ENCODE measurements around the gene CFAP20DC. TPM values are rescaled to one million over a fixed set of nuclear protein-coding genes. Genes with fewer than 3 reads are reported as not detected.
"Not testable (repeated sequence)": the region's sequence is repeated elsewhere in the genome, so short reads cannot be mapped to it uniquely, and the experiment has no call there.

Gene CFAP20DC
- total RNA-seq, 2 experiments from 2014 or later: 1.0 to 1.8 TPM

DNA sequence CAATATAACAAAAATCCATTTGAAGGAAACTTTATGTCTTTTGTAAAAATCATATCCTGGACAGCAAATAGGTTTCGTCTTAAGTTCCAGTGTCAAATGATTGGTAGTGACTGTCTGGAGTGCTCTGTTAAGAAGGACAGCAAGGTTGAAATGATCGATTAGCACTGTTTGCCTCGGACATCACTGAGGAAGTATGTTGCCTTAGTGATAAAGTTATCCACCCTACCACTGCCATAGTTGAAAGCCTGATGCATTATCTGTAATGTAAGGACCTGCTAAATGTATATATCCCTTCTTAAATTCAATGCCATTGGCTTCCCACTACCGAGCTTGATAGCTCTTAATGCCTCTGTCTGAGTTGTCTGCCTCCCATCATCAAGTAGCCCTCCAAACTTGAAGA, 70.0 kb downstream of the CFAP20DC start:
- no peaks in the 10 kb centered on the region for H4K20me1 ChIP-seq (ENCODE audit: insufficient read depth, low read length)
- H2AFZ ChIP-seq (ENCODE audit: low read length): no peak overlapping the region
- no peaks in the 10 kb centered on the region for H3K79me2 ChIP-seq (ENCODE audit: insufficient read depth, low read depth, low read length)
- H3K36me3 ChIP-seq (ENCODE audit: insufficient read depth, low read length): no peaks in the 10 kb centered on the region
- H3K4me3 ChIP-seq (ENCODE audit: low read depth, low read length, poor library complexity, severe bottlenecking): no peak overlapping the region
- DNase-seq (ENCODE audit: low spot score): no peak
- H3K9me2 ChIP-seq (ENCODE audit: insufficient read depth, low read length): no peaks in the 10 kb centered on the region
- CTCF ChIA-PET (ENCODE audit: unreplicated experiment): no interaction called here
- H3K27ac ChIP-seq (ENCODE audit: low read depth, low read length, poor library complexity, severe bottlenecking): no peak overlapping the region
- no peaks in the 10 kb centered on the region for H3K4me1 ChIP-seq (ENCODE audit: insufficient read depth, low read length, poor library complexity, severe bottlenecking)
- no TSS peak for BruUV-seq (replicated peaks)
- no peaks in the 10 kb centered on the region for H3K9me3 ChIP-seq (ENCODE audit: low read length)
- intact Hi-C loops (cut with micrococcal nuclease; ENCODE audit: unreplicated experiment): no loop called here
- no peak for TF ChIP-seq EZH2phosphoT487 (IDR thresholded peaks at IDR 0.05; ENCODE audit: borderline replicate concordance, low read depth, low read length)
- TF ChIP-seq, protein P1, sequence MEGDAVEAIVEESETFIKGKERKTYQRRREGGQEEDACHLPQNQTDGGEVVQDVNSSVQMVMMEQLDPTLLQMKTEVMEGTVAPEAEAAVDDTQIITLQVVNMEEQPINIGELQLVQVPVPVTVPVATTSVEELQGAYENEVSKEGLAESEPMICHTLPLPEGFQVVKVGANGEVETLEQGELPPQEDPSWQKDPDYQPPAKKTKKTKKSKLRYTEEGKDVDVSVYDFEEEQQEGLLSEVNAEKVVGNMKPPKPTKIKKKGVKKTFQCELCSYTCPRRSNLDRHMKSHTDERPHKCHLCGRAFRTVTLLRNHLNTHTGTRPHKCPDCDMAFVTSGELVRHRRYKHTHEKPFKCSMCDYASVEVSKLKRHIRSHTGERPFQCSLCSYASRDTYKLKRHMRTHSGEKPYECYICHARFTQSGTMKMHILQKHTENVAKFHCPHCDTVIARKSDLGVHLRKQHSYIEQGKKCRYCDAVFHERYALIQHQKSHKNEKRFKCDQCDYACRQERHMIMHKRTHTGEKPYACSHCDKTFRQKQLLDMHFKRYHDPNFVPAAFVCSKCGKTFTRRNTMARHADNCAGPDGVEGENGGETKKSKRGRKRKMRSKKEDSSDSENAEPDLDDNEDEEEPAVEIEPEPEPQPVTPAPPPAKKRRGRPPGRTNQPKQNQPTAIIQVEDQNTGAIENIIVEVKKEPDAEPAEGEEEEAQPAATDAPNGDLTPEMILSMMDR (conservative IDR thresholded peaks at IDR 0.05; ENCODE audit: low read length): no peak
- POLR2A ChIA-PET: no interaction called here
- no peak overlapping the region for H3K4me2 ChIP-seq (ENCODE audit: low read length)

DNA sequence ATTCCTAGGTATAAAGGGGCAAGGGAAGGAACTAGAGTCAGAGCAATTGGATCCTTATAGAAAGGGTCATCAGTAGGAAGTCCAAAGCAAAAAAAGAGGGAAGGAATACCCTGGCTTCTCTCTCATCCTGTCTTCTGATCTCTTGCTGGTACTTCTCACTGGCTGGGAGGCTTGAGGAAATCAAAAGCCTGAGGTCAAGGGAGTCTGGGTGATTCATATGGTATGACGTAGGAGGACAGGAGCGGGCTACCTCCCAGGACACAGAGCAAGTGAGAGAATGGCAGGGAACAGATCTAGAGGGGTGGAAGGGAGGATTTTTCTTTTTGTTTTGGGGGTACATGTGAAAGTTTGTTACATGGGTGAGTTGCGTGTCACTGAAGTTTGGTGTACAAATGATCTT, 76.0 kb downstream of the CFAP20DC start:
- no peaks in the 10 kb centered on the region for H3K79me2 ChIP-seq (ENCODE audit: insufficient read depth, low read depth, low read length)
- no peaks in the 10 kb centered on the region for H3K4me1 ChIP-seq (ENCODE audit: insufficient read depth, low read length, poor library complexity, severe bottlenecking)
- ChIA-PET POLR2A (no interaction called here), CTCF (ENCODE audit: unreplicated experiment) (no interaction called here)
- H3K36me3 ChIP-seq (ENCODE audit: insufficient read depth, low read length): no peaks in the 10 kb centered on the region
- no peaks in the 10 kb centered on the region for H3K9me2 ChIP-seq (ENCODE audit: insufficient read depth, low read length)
- no peak for TF ChIP-seq EZH2phosphoT487 (IDR thresholded peaks at IDR 0.05; ENCODE audit: borderline replicate concordance, low read depth, low read length)
- TF ChIP-seq, protein P1 (conservative IDR thresholded peaks at IDR 0.05; ENCODE audit: low read length): no peak
- intact Hi-C loops (cut with micrococcal nuclease; ENCODE audit: unreplicated experiment): no loop called here
- no peak overlapping the region for H3K4me3 ChIP-seq (ENCODE audit: low read depth, low read length, poor library complexity, severe bottlenecking)
- DNase-seq (ENCODE audit: low spot score): no peak
- H3K27ac ChIP-seq (ENCODE audit: low read depth, low read length, poor library complexity, severe bottlenecking): no peak overlapping the region
- no peaks in the 10 kb centered on the region for H4K20me1 ChIP-seq (ENCODE audit: insufficient read depth, low read length)
- H2AFZ ChIP-seq (ENCODE audit: low read length): no peak overlapping the region
- no peaks in the 10 kb centered on the region for H3K9me3 ChIP-seq (ENCODE audit: low read length)
- no TSS peak for BruUV-seq (replicated peaks)
- H3K4me2 ChIP-seq (ENCODE audit: low read length): no peak overlapping the region

DNA sequence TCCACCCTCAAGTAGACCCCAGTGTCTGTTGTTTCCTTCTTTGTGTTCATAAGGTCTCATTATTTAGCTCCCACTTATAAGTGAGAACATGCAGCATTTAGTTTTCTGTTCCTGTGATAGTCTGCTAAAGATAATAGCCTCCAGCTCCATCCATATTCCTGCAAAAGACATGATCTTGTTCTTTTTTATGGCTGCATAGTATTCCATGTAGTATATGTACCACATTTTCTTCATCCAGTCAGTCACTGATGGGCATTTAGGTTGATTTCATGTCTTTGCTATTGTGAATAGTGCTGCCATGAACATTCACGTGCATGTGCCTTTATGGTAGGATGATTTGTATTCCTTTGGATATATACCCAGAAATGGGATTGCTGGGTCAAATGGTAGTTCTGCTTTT, 82.0 kb downstream of the CFAP20DC start:
- BruUV-seq (replicated peaks); H3K9me3 ChIP-seq (ENCODE audit: low read length); H3K9me2 ChIP-seq (ENCODE audit: insufficient read depth, low read length); H3K36me3 ChIP-seq (ENCODE audit: insufficient read depth, low read length); CTCF ChIA-PET (ENCODE audit: unreplicated experiment); POLR2A ChIA-PET; H2AFZ ChIP-seq (ENCODE audit: low read length); H4K20me1 ChIP-seq (ENCODE audit: insufficient read depth, low read length); H3K4me2 ChIP-seq (ENCODE audit: low read length); intact Hi-C loops (cut with micrococcal nuclease; ENCODE audit: unreplicated experiment); H3K79me2 ChIP-seq (ENCODE audit: insufficient read depth, low read depth, low read length); H3K4me1 ChIP-seq (ENCODE audit: insufficient read depth, low read length, poor library complexity, severe bottlenecking); DNase-seq (ENCODE audit: low spot score); H3K4me3 ChIP-seq (ENCODE audit: low read depth, low read length, poor library complexity, severe bottlenecking); H3K27ac ChIP-seq (ENCODE audit: low read depth, low read length, poor library complexity, severe bottlenecking): not testable (repeated sequence)
